ENCODE measurements around the gene GLT6D1.
"Not testable (repeated sequence)": the region's sequence is repeated elsewhere in the genome, so short reads cannot be mapped to it uniquely, and the experiment has no call there.

Gene GLT6D1

GRCh38 chr9:135639196-135639595, at the start of gene GLT6D1:
Gene GLT6D1, minus strand, starts transcription at chr9:135639540. Its CDS starts 353 bp downstream, at chr9:135639187.
- DNase-seq (ENCODE audit: low read depth in 2 of 2), result no peak

GRCh38 chr9:135689011-135689410, 49.7 kb upstream of the GLT6D1 start:
- no peak for DNase-seq (ENCODE audit: low read depth in 2 of 2)

- no peak for DNase-seq (ENCODE audit: low read depth in 2 of 2)
Observed at GRCh38 chr9:135687216-135687615, 47.9 kb upstream of the GLT6D1 start.

- DNase-seq (ENCODE audit: low read depth in 2 of 2), result no peak
Observed at GRCh38 chr9:135684691-135685090, 45.4 kb upstream of the GLT6D1 start.

GRCh38 chr9:135683401-135684034, 44.2 kb upstream of the GLT6D1 start:
- no peak for DNase-seq (ENCODE audit: low read depth in 2 of 2)

- DNase-seq (ENCODE audit: low read depth in 2 of 2), result no peak
Observed at GRCh38 chr9:135681161-135681560, 41.8 kb upstream of the GLT6D1 start.

GRCh38 chr9:135680056-135680455, 40.7 kb upstream of the GLT6D1 start:
- no peak for DNase-seq (ENCODE audit: low read depth in 2 of 2)

GRCh38 chr9:135678236-135679017, 39.1 kb upstream of the GLT6D1 start:
- DNase-seq (ENCODE audit: low read depth in 2 of 2), result no peak

- no peak for DNase-seq (ENCODE audit: low read depth in 2 of 2)
Observed at GRCh38 chr9:135677641-135678168, 38.4 kb upstream of the GLT6D1 start.

- no peak for DNase-seq (ENCODE audit: low read depth in 2 of 2)
Observed at GRCh38 chr9:135676891-135677290, 37.6 kb upstream of the GLT6D1 start.

- DNase-seq (ENCODE audit: low read depth in 2 of 2), result no peak
Observed at GRCh38 chr9:135674977-135675376, 35.6 kb upstream of the GLT6D1 start.

- DNase-seq (ENCODE audit: low read depth in 2 of 2), result no peak
Observed at GRCh38 chr9:135673941-135674340, 34.6 kb upstream of the GLT6D1 start.

- DNase-seq (ENCODE audit: low read depth in 2 of 2), result not testable (repeated sequence)
Observed at GRCh38 chr9:135672786-135673185, 33.4 kb upstream of the GLT6D1 start.

- DNase-seq (ENCODE audit: low read depth in 2 of 2), result no peak
Observed at GRCh38 chr9:135671591-135672041, 32.3 kb upstream of the GLT6D1 start.

- DNase-seq (ENCODE audit: low read depth in 2 of 2), result no peak
Observed at GRCh38 chr9:135670721-135671590, 31.6 kb upstream of the GLT6D1 start.

- no peak for DNase-seq (ENCODE audit: low read depth in 2 of 2)
Observed at GRCh38 chr9:135669616-135670285, 30.4 kb upstream of the GLT6D1 start.

GRCh38 chr9:135669018-135669417, 29.7 kb upstream of the GLT6D1 start:
- DNase-seq (ENCODE audit: low read depth in 2 of 2), result not testable (repeated sequence)

GRCh38 chr9:135667463-135668001, 28.2 kb upstream of the GLT6D1 start:
- DNase-seq (ENCODE audit: low read depth in 2 of 2), result no peak

- no peak for DNase-seq (ENCODE audit: low read depth in 2 of 2)
Observed at GRCh38 chr9:135666534-135667462, 27.5 kb upstream of the GLT6D1 start.

GRCh38 chr9:135665795-135666189, 26.5 kb upstream of the GLT6D1 start:
- no peak for DNase-seq (ENCODE audit: low read depth in 2 of 2)
